GM18870 (cell line): ENCODE results near the gene MZF1.

Source experiments
- ATAC-seq: cut with Tn5 transposase; IDR thresholded peaks from one replicate; pipeline ENCODE4 v1.9.1; 2021; ENCODE audit warnings: moderate library complexity; ENCODE audit not compliant: unreplicated experiment

The MZF1 gene

DNA sequence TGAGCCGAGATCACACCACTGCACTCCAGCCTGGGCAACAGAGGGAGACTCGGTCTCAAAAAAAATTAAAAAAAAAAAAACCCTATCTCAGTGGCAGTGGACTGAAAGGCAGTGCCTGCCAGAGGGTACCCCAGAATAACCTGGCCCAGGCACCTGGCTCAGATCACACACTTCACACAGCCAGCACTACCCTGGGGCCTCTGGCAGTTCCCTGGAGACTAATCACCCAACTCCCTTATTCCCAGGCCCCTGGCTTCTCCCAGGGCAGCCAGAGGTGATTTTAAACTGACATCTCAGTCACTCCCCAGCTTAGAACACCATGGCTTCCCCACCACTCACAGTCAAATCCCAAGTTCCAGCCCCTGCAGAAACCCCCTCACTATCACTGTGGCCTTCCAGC, 57.9 kb downstream of the MZF1 start:
- ATAC-seq = no peak

DNA sequence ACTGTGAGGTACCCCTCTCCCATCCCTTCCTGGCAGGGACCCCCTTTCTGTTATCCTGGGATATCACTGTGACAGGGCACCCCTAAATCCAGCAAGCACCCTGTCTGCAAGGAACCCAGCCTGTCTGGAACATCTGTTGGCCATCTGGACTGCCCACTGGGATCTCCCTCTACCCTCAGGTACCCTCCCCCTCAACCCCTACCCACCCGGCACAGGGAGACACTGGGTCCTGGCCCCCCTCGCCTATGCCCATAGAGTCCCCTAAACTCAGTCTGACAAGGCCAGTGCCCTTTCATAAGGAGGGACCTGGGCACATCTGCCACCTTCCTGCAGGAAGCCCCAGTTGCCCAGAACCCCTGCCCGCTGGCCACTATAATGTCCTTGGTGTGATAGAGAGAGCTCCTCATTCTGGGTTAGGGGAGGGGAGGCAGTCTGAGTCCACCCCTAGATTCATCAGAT, 58.5 kb downstream of the MZF1 start:
- no peak for ATAC-seq

DNA sequence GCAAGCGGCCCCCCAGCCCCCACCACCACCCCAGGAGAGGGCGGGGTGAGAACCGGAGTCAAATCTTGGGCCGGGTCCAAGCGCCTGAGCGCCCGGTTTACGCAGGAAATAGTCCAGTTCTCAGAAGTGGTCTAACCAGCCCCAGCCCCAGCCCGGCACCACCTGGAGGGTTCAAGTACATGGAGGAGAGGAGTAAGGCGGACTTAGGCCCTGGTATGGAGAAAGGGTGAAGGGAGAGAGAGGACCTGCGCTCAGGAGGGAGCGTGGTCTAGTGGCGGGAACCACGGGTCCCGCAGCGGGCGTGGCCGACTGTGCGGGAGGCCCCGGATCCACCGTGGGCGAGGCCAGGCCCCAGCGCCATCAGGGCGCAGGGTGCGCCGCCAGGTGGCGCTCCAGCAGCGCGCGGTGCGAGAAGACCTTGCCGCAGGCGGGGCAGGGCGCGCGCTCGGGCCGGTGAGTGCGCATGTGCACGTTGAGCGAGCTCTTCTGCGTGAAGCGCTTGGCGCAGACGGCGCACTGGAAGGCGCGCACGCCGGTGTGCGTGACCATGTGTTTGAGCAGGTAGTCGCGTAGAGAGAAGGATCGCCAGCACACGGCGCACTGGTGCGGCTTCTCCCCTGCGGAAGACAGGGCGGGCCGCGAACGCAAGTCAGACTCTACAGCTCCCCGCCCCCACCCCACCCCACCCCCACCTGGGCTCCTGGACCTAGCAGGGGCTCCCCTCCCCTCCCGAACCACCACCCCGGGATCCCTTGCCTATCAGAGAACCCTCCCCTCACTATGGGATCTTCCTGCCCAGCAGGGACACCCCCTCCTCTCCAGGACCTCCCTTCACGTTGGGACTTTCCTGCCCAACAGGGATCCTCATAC, 59.2 kb downstream of the MZF1 start:
- peak; percentile 57 for ATAC-seq

DNA sequence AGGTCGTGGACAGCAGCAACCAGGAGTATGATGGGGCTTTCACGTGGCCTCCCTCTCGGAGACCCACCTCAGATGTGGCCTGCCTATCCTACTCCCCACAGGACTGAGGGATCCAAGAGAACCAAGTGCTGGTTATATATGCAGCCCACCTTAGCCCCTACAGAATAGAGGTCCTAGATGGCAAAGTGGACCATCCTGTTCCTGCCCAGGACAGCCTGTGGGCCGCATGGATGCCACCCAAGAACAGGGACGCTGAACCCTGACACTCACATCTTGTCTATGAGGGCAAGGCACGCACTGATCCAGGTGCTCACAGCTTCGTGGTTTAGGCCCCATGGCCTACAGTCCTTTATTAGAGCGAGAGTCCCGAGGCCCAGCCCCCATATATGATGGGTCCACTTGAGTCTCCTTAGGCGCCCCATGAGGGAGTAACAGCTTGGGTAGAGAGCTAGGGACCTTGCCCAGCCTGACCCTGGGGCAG, 59.9 kb downstream of the MZF1 start:
- ATAC-seq = no peak
